ENCODE data around the gene RNU6-8.
A peak's percentile ranks its signal among the peaks of the same experiment; 100 is the strongest.

The RNU6-8 gene

DNA sequence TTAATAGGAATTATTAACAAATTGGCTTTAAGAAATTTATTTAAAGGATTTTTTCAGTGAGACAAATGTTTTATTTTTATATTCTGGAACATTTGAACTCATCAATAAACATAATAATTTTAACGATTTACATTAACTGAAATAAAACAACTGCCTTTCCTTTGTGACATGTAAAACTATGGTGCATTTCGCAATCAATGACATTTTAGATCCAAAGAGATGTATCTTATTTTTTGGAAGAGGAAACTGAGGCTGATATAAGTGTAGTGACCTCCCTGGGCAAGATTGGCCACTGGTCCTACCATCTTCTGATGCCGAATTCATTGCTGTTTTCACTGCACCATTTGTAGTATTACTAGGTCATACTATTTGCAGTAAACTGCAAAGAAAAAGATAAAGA lies 2.5 kb upstream of the RNU6-8 start:
- DNase-seq: no peak

DNA sequence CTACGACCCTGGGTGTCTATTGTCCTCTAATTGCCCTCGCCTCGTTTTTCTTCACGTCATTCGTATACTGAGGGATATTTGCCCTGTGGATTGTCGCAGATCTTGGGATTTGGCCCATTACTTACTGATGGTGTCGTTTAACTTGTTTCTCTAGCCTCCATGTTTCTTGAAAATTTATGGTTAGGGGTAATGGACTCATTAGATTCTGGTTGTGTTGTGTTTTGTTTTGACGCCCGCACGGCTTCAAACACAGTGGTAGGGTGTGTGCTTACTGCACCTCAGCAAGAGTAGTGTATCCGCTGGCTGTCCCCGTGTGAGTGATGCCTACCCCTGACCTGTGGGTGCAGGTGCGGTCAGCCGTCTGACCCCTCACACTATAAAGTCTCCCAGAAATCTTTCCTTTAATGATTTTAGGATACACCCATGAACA lies 874 bp upstream of the RNU6-8 start:
- peak in 4 of 56 donors; percentile 8 to 21 (median 14) for DNase-seq

DNA sequence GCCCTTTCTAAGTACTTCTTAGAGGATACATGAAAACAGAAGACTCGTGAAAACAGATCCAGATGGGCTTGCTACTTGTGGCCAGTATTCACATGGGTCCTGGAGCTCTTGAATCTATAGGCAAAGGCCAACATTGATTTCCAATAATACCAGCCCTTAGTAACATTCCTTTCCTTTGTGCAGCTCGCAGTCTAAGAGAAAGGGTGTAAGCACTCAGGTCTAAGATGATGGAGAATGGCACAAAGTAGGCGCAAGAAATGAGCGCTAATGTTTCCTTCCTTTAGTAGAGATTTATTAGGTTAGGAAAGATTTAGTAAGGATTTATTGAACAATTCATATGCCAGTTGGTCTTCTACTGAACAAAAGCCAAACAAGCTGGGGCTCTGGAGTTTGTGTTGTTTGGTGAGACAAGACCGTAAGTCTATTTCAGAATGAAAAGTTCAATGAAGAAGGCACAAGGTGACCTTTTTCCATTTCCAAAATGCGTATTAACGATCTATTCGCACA lies 525 bp downstream of the RNU6-8 start:
- DNase-seq: peak in 6 of 56 donors; percentile 22 to 52 (median 32)

- peak in 22 of 56 donors; percentile 9 to 73 (median 40) for DNase-seq
Measured at GRCh38 chr14:32201816-32202490, 1.1 kb downstream of the RNU6-8 start, which contains the start of gene RNU6-7. TSS of gene RNU6-7 (plus strand) at chr14:32202045.

- DNase-seq: peak in 53 of 56 donors; percentile 8 to 86 (median 59)
Measured at GRCh38 chr14:32201193-32201815, 1.8 kb downstream of the RNU6-8 start.

DNA sequence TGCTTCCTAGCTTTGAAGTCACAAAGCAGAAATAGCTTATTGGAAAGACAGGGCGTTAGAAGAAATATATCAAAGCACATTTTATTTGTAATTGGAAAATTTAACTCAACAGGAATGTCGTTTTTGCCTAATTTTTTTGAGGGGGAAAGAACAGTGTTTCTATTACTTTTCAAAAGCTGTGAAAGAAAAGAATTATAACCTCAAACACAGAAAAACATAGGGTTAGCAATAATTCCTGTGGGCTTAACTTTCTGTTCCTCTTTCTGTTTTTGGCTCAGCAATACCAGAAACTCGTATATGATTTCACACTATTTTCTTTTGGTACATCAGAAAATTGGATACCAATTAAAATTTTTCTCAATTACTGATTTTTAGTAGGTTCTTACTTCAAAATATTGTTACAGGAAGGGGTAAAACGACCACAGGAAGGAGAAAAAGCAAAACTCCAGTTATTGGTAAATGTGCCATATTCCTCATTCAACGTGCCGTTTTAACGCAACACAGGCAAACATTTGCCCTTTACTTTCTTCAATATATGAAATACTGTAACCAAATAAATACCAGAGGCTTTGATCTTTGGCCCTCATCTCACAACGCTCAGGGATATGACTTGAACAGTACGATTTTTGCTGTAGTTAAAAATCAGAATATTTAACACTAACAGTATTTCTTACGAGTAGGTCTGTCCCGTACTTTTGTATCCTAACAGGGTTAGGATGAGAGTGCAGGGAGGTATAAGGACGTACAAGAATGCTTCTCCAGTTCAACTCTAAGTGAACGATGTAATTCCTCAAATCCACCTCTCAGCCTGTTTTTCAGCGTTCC lies 2.5 kb downstream of the RNU6-8 start:
- no peak for DNase-seq

GRCh38 chr14:32197919-32198318 lies 5.2 kb downstream of the RNU6-8 start:
- DNase-seq: no peak

- no peak for DNase-seq
Measured at GRCh38 chr14:32195636-32196035, 7.4 kb downstream of the RNU6-8 start.

DNA sequence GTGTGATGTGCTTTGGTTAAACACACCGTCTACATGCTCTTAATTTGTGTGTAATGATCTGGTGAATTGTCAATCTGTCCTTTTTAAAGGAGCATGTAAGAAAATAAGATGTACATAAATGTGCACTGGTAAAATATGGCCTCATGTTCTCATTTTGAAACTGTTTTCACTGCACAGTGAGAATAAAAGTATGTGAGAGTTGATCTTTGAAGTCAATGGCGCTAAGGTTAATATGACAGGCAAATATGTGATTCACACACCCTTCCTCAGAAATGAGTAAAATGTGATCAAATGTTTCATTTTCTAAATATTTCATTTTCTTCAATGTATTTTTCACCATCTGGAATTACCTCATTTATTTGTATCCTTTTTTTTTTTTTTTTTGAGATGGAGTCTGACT lies 9.5 kb downstream of the RNU6-8 start:
- DNase-seq: no peak

DNA sequence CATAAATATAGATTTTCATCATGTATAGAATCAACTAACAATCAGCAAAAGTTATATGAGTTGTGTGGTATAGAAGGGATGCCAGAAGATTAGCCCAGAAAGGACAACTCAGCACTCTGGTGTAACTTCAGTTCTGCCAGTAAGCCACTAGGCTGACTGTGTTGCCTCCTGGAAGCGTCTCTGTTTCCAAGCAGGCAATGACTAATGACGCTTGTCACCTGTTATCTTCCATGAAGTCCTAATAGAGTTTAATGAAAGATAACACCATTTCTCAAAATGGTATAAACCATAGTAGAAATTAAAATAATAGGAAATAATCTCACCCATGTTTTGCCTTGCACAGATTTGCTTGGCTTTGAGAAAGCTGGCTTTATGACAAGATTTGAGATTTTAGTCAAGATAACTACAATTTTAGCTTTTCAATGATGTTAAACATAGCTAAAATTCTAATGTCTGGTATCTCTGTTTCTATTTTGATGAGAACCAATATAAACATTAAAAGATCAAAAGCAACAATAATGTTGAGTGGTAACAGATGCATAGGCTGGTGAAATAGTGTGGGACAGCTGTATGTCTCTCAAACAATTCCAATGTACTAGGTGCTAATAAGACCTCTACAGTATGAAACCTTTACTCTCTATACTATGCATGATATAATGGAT lies 10.2 kb downstream of the RNU6-8 start:
- DNase-seq: no peak

- DNase-seq: no peak
Measured at GRCh38 chr14:32190673-32191072, 12.4 kb downstream of the RNU6-8 start.

GRCh38 chr14:32189811-32190210 lies 13.3 kb downstream of the RNU6-8 start:
- no peak for DNase-seq

GRCh38 chr14:32186248-32186647 lies 16.8 kb downstream of the RNU6-8 start:
- DNase-seq: no peak

DNA sequence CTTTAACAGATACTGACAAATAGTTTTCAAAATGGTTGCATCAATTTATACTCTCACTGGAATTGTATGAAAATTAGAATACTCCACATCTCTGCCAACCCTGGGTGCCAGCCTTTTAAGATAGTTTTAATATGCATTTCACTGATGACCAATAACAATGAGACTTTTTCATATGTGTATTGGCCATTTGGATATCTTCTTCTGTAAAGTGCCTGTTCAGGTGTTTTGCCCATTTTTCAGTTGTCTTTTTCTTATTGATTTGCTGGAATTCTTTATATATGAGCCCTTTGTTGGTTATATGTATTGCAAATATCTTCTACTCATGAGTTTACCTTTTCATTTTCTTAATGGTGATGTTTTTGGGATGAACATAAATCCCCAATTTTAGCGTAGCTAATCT lies 18.0 kb downstream of the RNU6-8 start:
- DNase-seq: no peak

DNA sequence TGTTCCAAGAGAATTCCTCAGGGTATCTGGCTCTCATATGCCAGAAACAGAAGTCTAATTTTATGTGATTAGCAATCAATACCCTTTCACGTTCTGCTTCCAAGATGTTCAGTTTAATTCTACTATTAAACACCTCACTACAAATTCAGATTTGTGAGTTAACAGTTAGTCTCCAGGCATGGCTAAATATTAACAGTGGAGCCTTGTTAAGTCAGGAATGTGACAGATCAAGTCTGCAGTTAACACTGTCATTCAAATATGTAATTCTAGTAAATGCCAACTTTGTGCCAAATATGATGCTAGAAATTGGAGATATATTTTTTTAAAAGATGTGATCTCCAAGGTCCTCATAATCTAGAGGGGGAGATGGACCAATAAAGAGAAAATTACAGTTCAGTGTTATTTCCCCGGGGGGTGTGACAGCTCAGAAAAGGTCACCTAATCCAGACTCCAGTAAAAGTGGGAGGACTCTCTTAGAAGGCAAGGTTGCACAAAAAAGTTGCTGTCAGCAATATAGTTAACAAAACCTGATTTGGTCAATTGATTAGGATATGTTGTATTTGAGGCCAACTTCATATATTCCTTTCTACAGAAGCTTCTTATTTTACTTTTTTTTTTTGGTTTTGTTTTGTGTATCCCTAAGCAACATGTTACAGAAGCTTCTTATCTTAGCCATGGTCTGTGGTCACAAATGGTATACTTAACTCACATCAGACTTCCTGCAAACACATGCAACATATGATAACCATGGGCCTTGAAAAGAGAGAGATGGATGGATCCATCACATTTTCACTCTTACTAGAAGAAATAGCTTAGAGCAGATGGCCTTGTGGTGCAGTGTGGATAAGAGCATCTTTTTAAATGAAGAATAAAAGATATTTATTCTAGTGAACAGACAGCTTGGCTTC lies 19.7 kb downstream of the RNU6-8 start:
- no peak for DNase-seq

DNA sequence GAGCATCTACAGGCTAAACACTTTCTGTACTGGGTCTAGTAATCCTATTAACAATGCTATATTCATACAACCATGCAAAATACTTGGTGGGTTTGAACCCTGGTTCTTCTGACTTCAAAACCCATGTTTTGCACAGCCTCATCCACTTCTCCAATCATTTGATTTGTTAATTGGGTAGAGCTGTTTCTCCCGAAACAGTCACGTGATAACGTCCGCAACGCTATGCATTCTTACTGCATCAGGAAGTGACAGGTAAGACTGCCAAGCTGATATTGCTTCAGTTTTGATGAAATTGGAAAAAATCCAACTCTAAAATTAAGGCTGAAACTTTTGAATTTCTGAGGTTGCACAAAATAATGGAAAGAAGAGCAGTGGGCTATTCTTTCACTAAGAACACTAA lies 31.6 kb downstream of the RNU6-8 start:
- no peak for DNase-seq

- DNase-seq: no peak
Measured at GRCh38 chr14:32169191-32169590, 33.9 kb downstream of the RNU6-8 start.

GRCh38 chr14:32167907-32168306 lies 35.2 kb downstream of the RNU6-8 start:
- peak in 1 of 56 donors; percentile 5 for DNase-seq

DNA sequence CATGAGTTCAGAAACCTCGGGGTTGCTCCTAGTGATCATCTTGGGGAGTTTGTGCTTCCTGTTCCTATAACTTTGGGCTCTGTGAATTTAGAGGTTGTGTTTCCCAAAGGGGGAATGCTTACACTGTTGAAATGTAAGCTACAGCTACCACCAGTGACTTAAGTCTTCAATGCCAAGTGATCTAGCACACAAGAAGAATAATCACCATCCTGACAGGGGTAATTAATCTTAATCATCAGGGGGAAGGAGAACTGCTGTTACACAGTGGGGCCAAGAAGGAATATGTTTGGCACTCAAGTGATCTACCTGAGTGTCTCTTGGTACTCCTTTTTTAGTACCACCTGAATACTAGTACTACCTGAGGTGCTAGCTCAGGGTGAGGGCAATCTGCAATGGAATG lies 36.1 kb downstream of the RNU6-8 start:
- no peak for DNase-seq

- no peak for DNase-seq
Measured at GRCh38 chr14:32166029-32166428, 37.0 kb downstream of the RNU6-8 start.
